Fibroblast of pulmonary artery (primary cell): ENCODE results near the gene LPAR1.
A peak's percentile ranks its signal among the peaks of the same experiment; 100 is the strongest.
"Not testable (repeated sequence)": the region's sequence is repeated elsewhere in the genome, so short reads cannot be mapped to it uniquely, and the experiment has no call there.

Source experiments
- DNase-seq: peaks from one replicate; pipeline ENCODE4 v3.0.0-alpha.2; 2010; ENCODE audit warnings: low read depth
- H3K4me3 ChIP-seq: replicated peaks from 2 replicates; pipeline ENCODE4 v1.5.1; 2011; ENCODE audit warnings: low read depth, mild to moderate bottlenecking, control low read depth, low read length, moderate library complexity
- TF ChIP-seq, protein P1 (sequence below): IDR thresholded peaks from 2 replicates; pipeline ENCODE4 v1.5.1; 2011; ENCODE audit warnings: mild to moderate bottlenecking, control low read depth, low read length, inconsistent platforms; ENCODE audit errors: missing control alignments

The LPAR1 gene

DNA sequence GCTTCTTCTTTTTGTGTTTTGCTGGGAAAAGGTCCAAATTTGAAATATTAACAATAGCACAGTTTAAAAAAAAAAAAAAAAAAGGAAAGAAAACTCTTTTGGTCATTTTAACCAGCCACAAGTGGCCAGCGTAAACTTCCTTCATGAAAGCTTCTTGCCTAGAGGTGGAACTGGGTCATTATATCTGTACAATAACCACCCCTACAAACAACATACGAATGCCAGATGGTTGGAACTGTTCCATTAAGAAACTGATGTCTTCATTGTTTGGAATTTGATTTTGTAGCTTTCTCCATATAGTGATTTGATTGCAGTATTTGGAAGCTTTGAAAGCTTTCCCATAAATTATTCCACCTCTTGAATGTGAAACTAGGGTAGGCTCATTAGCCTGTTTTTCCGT lies 18.3 kb upstream of the LPAR1 start:
- TF ChIP-seq, protein P1, sequence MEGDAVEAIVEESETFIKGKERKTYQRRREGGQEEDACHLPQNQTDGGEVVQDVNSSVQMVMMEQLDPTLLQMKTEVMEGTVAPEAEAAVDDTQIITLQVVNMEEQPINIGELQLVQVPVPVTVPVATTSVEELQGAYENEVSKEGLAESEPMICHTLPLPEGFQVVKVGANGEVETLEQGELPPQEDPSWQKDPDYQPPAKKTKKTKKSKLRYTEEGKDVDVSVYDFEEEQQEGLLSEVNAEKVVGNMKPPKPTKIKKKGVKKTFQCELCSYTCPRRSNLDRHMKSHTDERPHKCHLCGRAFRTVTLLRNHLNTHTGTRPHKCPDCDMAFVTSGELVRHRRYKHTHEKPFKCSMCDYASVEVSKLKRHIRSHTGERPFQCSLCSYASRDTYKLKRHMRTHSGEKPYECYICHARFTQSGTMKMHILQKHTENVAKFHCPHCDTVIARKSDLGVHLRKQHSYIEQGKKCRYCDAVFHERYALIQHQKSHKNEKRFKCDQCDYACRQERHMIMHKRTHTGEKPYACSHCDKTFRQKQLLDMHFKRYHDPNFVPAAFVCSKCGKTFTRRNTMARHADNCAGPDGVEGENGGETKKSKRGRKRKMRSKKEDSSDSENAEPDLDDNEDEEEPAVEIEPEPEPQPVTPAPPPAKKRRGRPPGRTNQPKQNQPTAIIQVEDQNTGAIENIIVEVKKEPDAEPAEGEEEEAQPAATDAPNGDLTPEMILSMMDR, result no peak
- peak; percentile 67 for DNase-seq
- H3K4me3 ChIP-seq, result no peak overlapping the region

DNA sequence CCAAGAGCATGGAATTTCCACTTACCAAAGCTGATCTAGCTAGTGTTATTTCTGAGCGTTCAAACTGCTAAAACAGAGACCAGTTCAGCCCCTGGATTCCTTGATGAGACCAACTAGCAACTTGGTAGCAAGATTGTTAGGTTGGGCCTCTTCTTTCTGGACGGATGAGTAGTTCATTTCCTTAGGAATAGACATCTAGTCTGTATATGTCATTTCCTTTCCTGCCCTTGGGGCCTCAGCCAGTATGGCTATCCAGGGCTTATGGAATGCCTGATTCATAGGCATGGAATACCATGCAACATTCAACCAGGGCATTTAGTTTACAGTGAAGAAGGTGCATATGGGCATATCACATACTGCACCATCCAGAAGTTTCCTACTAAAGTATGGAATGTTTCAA lies 14.5 kb upstream of the LPAR1 start:
- TF ChIP-seq, protein P1, result no peak
- peak; percentile 53 for DNase-seq
- H3K4me3 ChIP-seq, result no peak overlapping the region

DNA sequence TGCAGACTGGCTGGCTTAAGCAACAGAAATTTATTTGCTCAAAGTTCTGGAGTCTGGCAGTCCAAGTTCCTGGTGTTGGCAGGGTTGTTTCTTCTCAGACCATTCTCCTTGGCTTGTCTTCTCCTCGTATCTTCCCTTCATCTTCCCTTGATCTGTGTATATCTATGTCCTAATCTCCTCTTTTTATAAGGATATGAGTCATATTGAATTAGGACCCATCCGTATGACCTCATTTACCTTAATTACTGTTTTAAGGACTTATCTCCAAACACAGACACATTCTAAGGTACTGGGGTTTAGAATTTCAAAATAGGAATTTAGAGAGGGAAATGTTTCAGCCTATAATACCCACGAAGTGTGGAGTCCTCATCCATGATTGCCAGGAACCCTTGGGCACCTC lies 13.1 kb upstream of the LPAR1 start:
- no peak for DNase-seq
- H3K4me3 ChIP-seq, result no peak overlapping the region
- TF ChIP-seq, protein P1, result no peak

DNA sequence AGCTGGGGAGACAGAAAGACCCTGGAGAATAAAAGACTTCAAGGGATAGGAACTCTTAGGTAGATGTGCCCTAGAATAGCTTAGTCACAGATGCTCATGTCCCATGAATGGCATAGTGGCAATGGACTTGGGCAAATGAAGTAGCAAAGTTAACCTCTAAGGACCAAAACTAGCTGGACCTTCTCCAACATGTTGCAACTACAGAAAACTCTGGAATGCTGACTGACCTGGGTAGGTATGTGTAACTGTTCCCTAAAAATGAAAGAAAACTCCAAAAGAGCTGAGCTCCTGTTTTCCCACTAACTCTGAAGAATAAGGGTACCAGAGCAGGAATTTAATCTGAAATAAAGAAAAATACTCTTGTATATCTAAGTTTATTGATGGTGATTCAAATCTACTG lies 12.5 kb upstream of the LPAR1 start:
- H3K4me3 ChIP-seq, result no peak overlapping the region
- DNase-seq, result peak; percentile 52
- TF ChIP-seq, protein P1, result no peak

DNA sequence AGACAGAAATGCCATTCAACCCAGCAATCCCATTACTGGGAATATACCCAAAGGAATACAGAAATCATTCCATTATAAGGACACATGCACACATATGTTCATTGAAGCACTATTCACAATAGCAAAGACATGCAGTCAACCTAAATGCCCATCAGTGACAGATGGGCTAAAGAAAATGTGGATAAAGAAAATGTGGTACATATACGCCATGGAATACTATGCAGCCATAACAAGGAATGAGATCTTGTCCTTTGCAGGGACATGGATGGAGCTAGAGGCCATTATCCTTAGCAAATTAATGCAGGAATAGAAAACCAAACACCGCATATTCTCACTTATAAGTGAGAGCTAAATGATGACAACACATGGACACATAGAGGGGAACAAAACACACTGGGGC lies 9.0 kb upstream of the LPAR1 start:
- DNase-seq, H3K4me3 ChIP-seq: not testable (repeated sequence)

DNA sequence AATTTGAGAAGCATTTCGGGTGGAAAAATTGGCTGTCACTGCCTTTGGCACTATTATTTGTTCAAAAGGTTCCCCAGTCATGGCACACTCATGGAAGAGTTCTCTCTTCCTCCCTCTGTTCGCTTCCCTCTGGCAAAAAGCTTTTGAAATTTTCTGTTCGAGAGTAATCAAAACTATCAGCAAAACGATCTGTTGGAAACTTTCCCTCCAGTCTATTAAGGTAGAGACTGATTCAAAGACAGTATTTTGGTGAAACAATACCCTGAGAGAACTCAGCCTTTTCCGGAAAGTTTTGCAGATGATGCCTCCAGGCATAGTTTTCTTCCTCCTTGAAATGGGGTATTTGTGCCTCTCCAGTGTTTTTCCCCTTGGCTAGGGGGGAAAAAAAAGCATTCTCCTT lies 3.6 kb upstream of the LPAR1 start:
- DNase-seq, result no peak
- no peak overlapping the region for H3K4me3 ChIP-seq
- TF ChIP-seq, protein P1, result no peak

DNA sequence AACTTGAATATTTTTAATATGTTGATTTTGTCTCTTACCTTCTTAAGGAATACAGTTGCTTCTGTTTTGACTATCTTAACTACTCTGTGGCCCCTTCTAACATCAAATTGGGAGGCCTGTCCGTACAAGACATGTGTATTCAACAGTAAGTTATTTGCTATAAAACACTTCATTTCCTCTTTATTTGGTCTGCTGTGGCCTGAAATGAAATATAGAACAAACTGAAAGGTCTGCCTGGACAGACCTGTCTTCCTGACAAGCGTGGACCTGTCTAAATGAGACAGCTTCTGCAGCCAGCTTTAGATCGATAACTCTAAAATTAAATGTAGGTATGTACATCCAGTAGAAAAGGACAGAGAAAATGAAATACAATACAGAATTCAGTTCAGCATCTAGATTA lies 2.2 kb upstream of the LPAR1 start:
- H3K4me3 ChIP-seq, result no peak overlapping the region
- TF ChIP-seq, protein P1, result no peak
- no peak for DNase-seq
